Heart left ventricle (tissue), 13 donors: ENCODE results near the gene RASA4B.
"Not testable (repeated sequence)": the region's sequence is repeated elsewhere in the genome, so short reads cannot be mapped to it uniquely, and the experiment has no call there.

Experiments
- CTCF ChIP-seq, 12 donors: fragments of 200-600 bp; sonication (generic) in 4 of 12; IDR thresholded peaks; one replicate each; pipeline versions ENCODE4 v1.5.0 to v1.8.0; 2018 to 2022; ENCODE audit warnings: antibody characterized with exemption in 12 of 12, mild to moderate bottlenecking in 5 of 12
- POLR2A ChIP-seq, 2 donors: fragments of 450-650 bp; IDR thresholded peaks; one replicate each; pipeline ENCODE4 v1.6.1; 2017; ENCODE audit warnings: antibody characterized with exemption in 2 of 2, mild to moderate bottlenecking in 2 of 2, moderate library complexity in 2 of 2
- donor health status: ischemic (EF 13 %, LVEDD 7.1; RV severe dilation, severe dysfunction).
- donor health status: DM: no; HTN: yes; CAD: no.
- donor health status: DM: no; HTN: no; CAD: no.
- donor health status: ischemic (EF 25% LVEDD 6.9; RV normal size, moderate dysfunction).
- donor health status: ischemic (EF 25% LVEDD 5.7; RV mildly dilated, moderate dysfunction).
- donor health status: ischemic (EF 35%, LVEDD 5.7; RV mildly dilated, moderate dysfunction).
- donor health status: nonischemic (EF 11% LVEDD 7.7; RV severe dilation, severe dysfunction).
- donor health status: DM: yes; HTN: yes; CAD: no.
- donor health status: PGD.
- donor health status: ischemic (EF 29% LVEDD 5.4; RV normal size, mild dysfunction).
- donor health status: nonischemic (EF 23%, LVEDD 6.1; RV moderate dilation, normal function).

GRCh38 chr7:102542083-102542482 is 24.5 kb upstream of the RASA4B start:
- TF ChIP-seq CTCF, POLR2A (IDR thresholded peaks at IDR 0.05): not testable (repeated sequence)
